KG1 (cell line): Measurements from ENCODE around the gene U2AF1.
"Not testable (repeated sequence)": the region's sequence is repeated elsewhere in the genome, so short reads cannot be mapped to it uniquely, and the experiment has no call there.

Experiments used
- DNase-seq: peaks from one replicate; lab custom pipeline; 2025; lab: John Stamatoyannopoulos, UW

U2AF1 gene, protein sequence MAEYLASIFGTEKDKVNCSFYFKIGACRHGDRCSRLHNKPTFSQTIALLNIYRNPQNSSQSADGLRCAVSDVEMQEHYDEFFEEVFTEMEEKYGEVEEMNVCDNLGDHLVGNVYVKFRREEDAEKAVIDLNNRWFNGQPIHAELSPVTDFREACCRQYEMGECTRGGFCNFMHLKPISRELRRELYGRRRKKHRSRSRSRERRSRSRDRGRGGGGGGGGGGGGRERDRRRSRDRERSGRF

DNA sequence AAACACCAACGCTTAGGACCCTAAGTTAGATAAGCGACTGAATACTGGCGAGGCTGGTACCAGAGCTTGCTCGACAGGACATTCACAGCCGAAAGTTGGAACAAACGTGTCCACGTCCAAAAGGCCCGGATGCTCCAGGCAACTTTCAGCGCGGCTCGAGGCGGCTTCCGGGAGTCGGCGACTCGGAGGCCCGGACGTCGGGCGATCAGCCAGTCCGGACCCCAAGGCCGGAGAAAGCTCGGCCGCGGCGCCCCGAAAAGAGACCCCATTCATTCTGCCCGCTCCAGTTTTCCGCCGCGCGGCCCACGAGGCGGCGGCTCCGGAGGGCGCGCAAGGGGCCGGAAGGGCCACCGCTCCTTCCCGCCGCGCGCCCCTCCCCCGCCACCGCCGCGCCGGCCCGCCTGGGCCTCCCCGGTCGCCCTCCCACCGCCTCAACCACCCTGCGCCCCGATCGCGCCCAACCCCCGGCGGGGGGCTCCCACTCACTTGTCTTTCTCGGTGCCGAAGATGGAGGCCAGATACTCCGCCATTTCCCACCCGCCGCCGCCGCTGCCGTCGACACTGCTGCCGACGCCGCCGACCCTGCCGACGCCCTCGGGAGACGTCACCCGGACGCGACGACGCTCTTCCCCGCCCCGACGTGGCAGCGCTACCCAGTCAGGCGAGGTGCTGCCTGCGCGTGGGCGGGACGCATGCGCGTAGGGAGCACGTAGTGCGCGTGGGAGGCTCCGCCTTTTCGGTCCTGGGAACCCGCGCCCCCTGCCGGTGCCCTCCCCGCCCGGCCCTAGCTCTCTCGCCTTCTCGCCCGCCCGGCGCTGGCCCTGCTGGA is at the start of gene U2AF1:
U2AF1 (minus strand) TSS at position 606 of the 829 bp plus-strand sequence; CDS start at position 530, 76 bp downstream.
- DNase-seq = not testable (repeated sequence)

DNA sequence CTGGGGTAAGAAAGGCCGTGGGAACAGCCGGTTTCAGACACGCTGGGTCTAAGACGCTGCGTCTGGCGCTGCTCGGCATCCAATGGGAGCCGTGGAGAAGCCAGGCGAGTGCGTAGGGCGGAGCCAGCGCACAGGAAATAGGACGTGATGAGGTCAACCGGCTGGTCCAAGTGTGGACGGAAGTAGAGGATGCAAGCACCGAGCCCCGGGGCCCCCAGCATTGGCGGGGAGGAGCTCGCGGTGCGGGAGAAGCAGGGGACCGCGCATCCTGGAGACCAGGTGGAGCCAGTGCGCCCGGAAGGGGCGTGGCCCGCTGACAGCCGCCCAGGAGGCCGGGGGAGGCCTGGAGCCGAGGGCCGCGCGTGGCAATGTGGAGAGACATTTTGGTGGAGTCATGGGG is 46.2 kb upstream of the U2AF1 start:
- DNase-seq = not testable (repeated sequence)

DNA sequence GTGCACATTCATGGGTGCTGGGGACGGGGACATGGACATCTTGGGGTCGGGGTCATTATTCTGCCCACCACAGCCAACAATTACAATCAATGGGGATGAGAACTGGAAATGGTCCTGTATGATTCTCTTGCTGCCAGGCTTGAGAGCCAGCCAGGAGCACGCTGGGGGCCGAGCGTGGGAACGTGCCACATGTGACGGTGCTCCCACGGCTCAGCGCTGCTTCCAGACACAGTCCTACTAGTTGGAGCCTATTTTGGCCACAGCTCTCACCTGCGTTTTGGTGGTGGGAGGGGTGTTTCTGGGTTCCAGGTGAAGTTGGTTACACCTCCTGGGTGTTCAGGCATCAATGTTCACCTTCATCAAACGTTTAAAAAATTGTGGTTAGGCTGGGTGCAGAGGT is 42.0 kb upstream of the U2AF1 start:
- DNase-seq = not testable (repeated sequence)

DNA sequence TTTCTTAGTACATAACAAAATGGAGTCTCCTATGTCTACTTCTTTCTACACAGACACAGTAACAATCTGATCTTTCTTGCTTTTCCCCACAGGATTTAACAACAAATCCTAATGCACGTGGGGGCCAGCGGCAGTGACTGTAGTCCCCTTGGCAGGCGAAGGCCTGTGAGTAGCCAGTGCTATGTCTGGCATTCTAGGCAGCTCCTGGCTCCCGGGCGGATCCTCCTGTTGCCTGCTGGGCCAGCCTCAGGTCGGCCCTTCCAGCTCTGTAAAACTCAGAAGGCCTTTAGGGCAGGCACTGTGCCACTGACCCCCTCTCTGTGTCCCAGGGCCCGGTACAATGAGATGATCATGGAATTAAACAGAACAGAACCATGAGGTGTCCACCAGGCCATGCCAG is 40.6 kb upstream of the U2AF1 start:
- DNase-seq = not testable (repeated sequence)

DNA sequence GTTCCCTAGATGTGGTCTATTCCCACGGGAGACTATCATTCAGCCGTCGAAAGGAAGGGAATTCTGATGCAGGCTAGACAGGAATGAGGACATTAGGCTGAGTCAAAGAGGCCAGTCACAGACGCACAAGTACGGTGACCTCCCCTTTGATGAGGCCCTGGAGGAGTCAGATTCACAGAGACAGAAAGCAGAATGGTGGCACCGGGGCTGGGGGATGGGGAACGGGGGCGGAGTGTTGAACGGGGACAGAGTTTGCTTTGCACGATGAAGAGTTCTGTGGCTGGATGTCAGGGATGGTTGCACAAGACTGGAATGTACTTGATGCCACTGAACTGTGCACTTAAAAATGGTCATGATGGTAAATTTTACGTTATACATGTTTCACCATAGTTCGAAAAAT is 39.3 kb upstream of the U2AF1 start:
- DNase-seq = not testable (repeated sequence)

DNA sequence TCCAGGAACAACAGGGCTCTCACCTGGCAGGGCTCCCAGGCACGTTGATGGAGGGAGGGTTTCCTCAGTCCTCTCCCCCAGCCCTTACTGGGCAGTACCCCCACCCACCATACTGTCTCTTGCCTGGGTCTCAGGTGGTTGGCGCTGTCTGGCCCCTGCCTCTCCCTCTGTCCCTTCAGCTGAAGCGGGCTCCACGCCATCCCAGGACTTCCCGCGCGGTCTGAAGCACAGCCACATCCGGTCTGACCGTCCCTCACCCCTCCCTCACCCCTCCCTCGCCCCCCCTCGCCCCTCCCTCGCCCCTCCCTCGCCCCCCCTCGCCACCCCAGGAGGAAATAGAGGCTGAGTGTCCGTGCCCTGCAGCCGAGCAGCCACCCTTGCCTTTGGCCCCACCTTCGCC is 34.0 kb upstream of the U2AF1 start:
- not testable (repeated sequence) for DNase-seq

DNA sequence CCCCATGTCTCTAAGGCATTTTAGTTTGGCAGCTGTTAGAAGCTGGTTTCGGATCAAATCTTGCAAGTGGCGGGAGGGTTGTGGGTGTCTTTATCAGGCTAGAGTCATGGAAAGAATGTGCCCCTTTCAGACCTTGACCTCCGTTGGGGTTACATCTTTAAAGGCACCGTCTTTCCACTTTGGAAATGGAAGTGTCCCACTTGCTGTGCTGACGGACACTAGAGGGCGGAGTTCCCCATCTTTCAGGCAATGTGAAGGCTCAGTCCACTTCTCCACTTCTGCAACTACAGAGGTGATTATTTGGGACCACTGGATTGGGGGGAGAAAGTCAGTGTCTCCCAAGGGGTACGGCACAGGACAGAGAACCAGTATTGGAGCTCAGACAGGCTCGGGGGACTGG is 31.6 kb upstream of the U2AF1 start:
- not testable (repeated sequence) for DNase-seq

DNA sequence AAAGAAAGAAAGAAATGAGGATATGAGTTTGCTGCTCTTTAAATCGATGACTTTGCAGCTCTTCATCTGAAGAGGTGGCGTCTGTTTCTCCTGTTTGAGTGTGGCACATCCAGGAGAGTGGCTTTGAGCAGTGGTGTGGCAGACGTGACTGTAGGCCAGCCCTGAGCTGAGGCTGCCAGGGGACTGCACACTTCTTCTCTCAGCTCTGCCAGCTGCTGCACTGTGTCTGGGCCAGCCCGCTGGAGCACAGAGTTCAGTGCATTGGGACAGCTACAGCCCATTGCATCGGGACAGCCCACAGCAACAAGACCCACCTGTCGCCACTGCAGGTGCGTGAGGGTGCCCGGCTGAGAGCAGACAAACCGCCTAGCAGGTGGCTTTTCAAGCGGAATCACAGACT is 27.1 kb upstream of the U2AF1 start:
- DNase-seq = not testable (repeated sequence)

DNA sequence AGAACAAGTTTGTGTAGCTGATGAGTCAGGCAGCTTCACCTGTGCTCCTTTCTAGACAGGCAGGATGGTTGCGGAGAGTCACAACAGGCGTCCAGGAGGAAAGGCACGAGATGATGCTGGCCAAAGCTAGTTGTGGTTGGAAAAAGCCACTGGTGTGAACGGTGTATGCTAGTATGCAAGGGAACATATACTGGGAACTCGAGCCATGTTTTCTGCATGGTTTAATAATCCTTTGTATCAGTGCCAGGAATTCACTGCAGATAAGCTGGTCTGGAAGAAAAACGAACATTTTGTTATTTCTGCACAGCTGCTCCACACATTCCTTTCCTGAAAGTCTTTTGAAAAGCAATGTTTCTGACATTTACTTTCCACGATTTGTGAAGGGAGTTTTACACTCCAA is 22.7 kb upstream of the U2AF1 start:
- DNase-seq = not testable (repeated sequence)

DNA sequence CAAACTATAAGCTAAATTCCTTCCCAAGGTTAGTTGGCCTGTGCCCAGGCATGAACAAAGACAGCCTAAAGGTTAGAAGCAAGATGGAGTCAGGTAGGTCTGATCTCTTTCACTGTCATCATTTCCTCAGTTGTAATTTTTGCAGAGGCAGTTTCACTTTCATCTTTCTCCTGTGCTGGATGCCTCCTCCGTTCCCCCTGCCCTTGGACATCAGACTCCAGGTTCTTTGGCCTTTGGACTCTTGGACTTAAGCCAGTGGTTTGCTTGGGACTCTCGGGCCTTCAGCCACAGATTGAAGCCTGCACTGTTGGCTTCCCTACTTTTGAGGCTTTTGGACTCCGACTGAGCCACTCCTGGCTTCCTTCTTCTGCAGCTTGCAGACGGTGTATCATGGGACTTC is 8.6 kb upstream of the U2AF1 start:
- not testable (repeated sequence) for DNase-seq

DNA sequence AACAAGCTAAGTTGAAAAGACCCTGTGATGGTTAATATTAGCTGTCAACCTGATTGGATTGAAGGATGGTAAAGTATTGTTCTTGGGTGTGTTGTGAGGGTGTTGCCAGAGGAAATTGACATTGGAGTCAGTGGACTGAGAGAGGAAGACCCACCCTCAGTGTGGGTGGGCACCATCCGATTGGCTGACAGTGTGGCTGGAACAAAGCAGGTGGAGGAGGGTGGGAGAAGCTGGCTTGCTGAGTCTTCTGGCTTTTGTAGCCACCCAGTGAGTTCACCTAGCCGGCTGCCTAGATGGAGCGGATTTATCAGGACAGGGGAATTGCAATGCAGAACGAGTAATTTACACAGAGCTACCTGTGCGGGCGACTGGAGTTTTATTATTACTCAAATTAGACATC is 7.1 kb upstream of the U2AF1 start:
- DNase-seq = not testable (repeated sequence)

DNA sequence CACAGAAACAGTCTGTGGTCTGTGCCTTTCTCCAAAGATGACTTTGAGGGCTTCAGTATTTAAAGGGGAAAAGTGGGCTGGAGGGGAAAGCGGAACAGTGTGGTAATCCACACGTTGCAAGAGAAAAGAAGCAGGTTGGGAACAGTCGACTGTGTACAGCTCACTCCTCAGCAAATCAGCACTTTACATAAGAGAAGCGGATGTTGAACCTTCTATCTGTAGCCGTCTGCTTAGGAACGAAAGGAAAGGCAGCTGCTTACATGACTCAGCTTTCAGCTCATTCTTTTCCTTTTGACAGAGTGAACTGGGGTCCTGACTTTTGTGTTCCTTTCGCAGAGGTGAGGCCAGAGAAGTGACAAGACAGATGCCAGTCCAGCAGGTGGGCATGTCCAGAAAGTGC is 1.6 kb upstream of the U2AF1 start:
- DNase-seq = not testable (repeated sequence)

DNA sequence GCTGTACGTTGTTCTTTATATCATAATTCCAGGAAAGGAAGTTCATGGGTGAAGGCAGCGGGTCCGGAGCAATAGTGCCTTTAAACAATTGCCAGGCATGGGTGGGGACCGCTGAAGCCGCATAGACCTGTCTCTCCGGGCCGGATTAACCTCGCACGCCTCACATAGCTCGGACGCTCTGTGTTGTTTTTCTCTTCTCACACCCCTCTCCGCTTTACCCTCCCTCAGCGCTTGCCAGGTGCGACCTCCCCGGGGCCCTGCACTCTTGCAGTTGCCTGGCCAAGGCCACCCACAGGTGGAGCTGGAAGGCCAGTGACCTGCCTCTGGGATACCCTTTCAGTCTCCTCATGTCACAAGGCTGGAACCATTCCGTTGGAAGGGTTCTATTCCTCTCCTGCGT is 807 bp upstream of the U2AF1 start:
- not testable (repeated sequence) for DNase-seq

DNA sequence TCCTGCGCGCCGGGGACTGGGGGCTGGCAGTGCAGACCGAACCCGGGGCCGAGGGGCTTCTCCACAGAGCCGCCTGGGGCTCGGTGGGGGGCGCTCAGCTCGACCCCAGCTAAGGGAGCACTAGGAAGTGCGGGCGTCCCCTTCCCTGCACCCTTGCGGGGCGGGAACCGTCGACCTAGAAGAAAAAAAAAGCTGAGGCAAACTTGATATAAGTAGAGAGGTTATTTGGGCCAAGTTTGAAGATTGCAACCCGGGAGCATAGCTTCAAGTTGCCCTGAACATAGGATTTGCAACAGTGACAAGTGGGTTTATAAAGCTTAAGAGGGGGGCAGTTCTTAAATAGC is 396 bp upstream of the U2AF1 start:
- not testable (repeated sequence) for DNase-seq

DNA sequence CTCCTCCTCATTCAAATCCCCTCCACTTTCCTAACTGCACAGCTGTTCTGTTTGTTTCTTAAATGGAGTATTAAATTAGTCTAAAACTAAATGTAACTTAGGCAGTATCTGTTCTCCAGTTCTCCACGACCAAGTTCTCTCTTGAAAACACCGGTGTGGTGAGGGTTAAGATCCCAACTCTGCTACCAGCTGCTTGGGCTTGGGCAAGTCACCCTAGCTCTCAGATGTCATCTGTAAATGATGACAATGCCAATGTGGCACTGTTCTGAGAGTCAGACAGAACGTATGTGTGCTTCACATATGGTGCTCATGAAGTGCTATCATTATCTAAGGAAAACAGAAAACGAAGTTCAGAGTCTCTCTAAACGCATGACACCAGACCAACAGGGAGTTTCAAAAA is 2.7 kb downstream of the U2AF1 start:
- DNase-seq = not testable (repeated sequence)

DNA sequence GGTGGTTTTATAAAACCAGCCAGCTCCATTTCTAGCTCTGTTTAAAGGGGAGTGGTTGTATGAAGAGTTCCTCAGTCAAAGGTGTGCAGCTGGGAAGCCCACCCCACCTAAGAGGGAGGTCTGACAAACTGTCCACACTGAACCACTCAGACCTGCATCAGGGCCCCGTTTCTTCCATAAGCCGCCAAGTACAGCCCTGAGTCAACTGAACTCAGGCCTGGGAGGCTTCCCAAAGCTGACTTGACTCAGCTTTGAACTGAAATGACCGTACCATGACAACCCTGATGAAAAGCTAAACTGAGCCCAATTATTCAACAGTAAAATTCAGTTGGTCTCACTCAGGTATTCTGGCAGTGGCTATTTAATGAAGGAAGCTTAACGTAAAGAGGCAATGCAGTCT is 5.1 kb downstream of the U2AF1 start:
- not testable (repeated sequence) for DNase-seq

DNA sequence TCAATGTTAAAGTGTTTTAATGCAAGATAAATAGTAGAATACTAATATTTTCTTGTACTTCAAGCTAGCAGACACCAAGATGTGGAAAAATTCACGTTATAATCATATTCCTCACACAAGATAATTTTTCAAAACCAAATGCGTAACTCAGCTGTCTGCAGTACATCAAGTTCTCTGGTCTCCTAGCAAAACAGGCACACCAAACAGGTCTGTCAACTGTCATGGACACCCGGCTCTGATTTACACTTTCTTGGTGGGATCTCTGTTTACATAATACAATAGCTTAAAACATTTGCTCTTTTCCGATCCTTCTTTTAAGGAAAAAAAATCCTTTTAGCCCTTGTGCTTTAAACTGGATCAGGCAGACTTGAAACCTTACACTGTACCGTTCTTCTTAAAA is 5.7 kb downstream of the U2AF1 start:
- DNase-seq = not testable (repeated sequence)

DNA sequence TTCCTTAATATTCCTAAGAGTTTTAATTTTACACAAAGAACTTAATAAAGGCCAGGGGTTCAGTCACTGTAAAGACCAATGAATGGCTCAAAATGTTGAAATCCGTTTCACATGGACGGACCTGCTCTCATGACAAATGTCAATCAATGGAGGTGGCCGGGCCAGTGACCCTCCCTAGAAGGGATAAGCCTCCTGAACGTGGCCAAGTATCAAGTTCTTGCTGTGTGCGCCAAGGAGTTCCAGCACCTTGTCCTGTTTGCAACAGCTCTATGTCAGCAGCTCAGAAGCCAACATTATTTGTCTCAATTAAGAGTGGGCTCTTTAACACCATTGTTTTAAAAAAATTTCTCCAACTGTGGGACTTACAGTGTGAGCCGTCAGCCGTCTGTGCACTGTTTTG is 6.4 kb downstream of the U2AF1 start:
- not testable (repeated sequence) for DNase-seq

DNA sequence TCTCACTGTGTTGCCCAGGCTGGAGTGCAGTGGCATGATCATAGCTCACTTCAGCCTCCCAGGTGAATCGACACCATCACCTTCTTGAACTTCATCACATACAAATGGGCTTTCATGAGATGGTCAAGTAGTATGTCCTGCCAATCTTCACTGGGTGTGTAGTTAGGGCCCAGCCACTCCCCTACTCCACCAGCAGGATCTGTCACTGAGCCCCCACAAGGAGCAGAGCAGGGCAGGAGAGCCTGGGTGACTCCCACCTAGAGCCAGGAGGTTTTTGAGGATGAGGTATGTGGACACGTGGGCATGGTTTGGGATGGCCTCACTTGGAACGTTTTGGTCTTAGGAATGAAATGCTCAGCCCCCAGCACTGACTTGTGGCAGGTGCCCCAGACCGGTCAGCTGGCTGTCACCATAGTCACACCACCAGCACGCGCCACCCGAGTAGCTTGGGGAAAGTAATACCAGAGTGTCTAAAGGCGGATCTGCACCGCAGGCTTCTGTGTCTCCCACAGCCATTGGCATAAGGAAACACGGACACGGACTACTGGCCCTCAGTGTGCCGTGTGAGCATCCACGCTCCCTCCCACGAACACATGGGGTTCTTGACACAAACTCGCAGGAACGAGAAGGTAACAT is 15.3 kb downstream of the U2AF1 start:
- not testable (repeated sequence) for DNase-seq

DNA sequence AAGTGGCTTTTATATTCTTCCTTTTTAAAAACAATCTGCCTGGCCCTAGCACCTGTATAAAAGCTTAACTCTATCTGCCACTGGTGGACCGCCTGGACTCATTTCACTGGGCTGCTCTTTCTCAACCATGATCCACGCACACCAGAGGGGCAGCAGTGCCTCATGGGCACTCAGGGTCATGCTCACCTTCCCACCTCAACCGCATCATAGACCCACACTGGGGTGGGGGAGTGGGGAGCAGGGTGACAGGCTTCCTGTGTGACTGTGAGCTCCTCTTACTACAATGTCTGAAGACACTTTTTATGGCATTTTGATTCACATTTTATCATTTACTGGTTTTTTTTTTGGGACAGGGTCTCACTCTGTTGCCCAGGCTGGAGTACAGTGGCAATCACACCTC is 16.4 kb downstream of the U2AF1 start:
- not testable (repeated sequence) for DNase-seq

DNA sequence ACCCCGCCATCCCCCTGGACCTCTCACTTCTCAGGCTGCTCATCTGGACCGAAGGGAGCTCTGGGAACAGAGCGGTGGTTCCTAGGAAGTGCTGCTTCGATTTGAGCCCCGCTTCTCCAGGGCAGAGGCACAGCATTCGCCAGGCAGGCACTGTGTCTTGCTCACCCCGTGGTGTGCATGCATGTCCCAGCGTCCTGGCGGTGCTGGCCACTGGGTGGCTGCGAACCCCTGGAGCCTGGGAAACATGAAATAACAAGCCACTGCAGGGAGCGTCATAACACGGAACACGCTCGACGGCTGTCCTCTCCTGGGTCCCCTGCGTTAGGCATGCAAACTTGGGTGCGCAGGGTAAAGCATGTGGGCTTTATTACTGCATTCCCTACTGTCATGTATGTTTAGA is 17.9 kb downstream of the U2AF1 start:
- DNase-seq = not testable (repeated sequence)

DNA sequence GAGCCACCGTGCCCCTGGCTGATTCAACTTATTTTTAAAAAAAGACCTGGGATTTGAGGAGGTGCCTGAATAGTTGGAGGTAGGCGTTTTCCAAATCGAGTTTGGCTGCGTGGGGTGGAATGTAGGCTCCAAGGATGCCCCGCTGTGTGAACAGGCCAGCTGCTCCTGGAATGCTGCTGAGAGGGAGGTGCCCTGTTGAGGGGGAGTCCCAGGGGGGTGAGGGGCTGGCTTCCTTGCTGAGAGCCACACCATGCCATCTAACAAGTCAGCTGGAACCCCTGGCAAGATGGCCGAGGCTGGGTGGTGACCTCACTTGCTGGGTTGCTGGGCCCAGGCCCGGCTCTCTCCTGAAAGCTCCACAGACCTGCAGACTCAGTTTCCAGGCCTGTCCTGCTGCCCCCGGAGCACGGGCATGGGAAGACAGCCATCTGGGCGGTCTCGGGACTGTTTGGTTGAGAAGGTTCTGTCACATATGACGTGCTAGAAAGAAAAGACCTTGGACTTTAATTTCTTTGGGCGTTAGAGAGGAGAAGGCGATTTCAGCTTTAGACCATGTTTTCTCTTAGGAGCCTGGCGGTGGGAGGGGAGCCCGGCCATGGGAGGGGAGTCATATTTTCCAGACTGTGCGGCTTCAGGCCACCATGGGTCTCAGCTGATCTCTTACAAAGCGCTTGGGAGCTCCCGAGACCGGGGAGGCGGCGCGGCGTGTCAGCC is 24.6 kb downstream of the U2AF1 start:
- DNase-seq = not testable (repeated sequence)
